Activated CD4-positive, alpha-beta T cell treated with anti-CD3 and anti-CD28 coated beads, Interleukin-2, amount 10 ng/mL, durations not matched to agents 7 days and 5 days (primary cell): ENCODE data around the gene ZNF674. TPM values are rescaled to one million over a fixed set of nuclear protein-coding genes. Genes with fewer than 3 reads are reported as not detected.

Source experiments
- total RNA-seq, 2 experiments: library from RNA; stranded (reverse); gene quantifications; one replicate each; pipeline ENCODE4 v1.2.3, GENCODE V29; 2021

The ZNF674 gene
- total RNA-seq, 2 experiments from 2014 or later, result 5.3 to 5.4 TPM

Other genes starting within 250 kb of the ZNF674 start
- gene CHST7, start 28.3 kb upstream of the ZNF674 start, total RNA-seq, result 1 to 10 TPM; 8.4 to 9.9 TPM
- gene SLC9A7, start 213.7 kb upstream of the ZNF674 start, total RNA-seq, result 1 to 10 TPM; 5.3 to 7.4 TPM